ENCODE measurements around the gene TRIM32.
"Not testable (repeated sequence)": the region's sequence is repeated elsewhere in the genome, so short reads cannot be mapped to it uniquely, and the experiment has no call there.

Gene TRIM32

GRCh38 chr9:116673375-116673774 is 13.7 kb upstream of the TRIM32 start:
- in situ Hi-C loops (cut with MboI; ENCODE audit: low sequenced_read_pairs): no loop called here

GRCh38 chr9:116674210-116674980 is 12.7 kb upstream of the TRIM32 start:
- in situ Hi-C loops (cut with MboI; ENCODE audit: low sequenced_read_pairs): no loop called here

GRCh38 chr9:116683535-116683934 is 3.6 kb upstream of the TRIM32 start:
- in situ Hi-C loops (cut with MboI; ENCODE audit: low sequenced_read_pairs): no loop called here

- in situ Hi-C loops (cut with MboI; ENCODE audit: low sequenced_read_pairs): no loop called here
These were observed 1.9 kb upstream of the TRIM32 start for GRCh38 chr9:116685166-116685565.

- in situ Hi-C loops (cut with MboI; ENCODE audit: low sequenced_read_pairs): no loop called here
These were observed 970 bp upstream of the TRIM32 start for GRCh38 chr9:116686135-116686534.

GRCh38 chr9:116686693-116687073 is 422 bp upstream of the TRIM32 start:
- in situ Hi-C loops (cut with MboI; ENCODE audit: low sequenced_read_pairs): no loop called here

- in situ Hi-C loops (cut with MboI; ENCODE audit: low sequenced_read_pairs): no loop called here
These were observed 640 bp downstream of the TRIM32 start for GRCh38 chr9:116687754-116688135.

- in situ Hi-C loops (cut with MboI; ENCODE audit: low sequenced_read_pairs): no loop called here
These were observed 1.8 kb downstream of the TRIM32 start for GRCh38 chr9:116688806-116689485.

GRCh38 chr9:116689486-116690032 is 2.5 kb downstream of the TRIM32 start:
- in situ Hi-C loops (cut with MboI; ENCODE audit: low sequenced_read_pairs): no loop called here

GRCh38 chr9:116690805-116691204 is 3.7 kb downstream of the TRIM32 start:
- in situ Hi-C loops (cut with MboI; ENCODE audit: low sequenced_read_pairs): not testable (repeated sequence)

- in situ Hi-C loops (cut with MboI; ENCODE audit: low sequenced_read_pairs): no loop called here
These were observed 4.5 kb downstream of the TRIM32 start for GRCh38 chr9:116691607-116692006.

GRCh38 chr9:116692616-116693015 is 5.5 kb downstream of the TRIM32 start:
- in situ Hi-C loops (cut with MboI; ENCODE audit: low sequenced_read_pairs): no loop called here

- in situ Hi-C loops (cut with MboI; ENCODE audit: low sequenced_read_pairs): no loop called here
These were observed 6.2 kb downstream of the TRIM32 start for GRCh38 chr9:116693233-116693731.

GRCh38 chr9:116694785-116695291 is 7.7 kb downstream of the TRIM32 start:
- in situ Hi-C loops (cut with MboI; ENCODE audit: low sequenced_read_pairs): no loop called here

GRCh38 chr9:116695438-116695837 is 8.3 kb downstream of the TRIM32 start:
- in situ Hi-C loops (cut with MboI; ENCODE audit: low sequenced_read_pairs): no loop called here

- in situ Hi-C loops (cut with MboI; ENCODE audit: low sequenced_read_pairs): no loop called here
These were observed 10.3 kb downstream of the TRIM32 start for GRCh38 chr9:116697362-116697761.

GRCh38 chr9:116697887-116698286 is 10.8 kb downstream of the TRIM32 start:
- in situ Hi-C loops (cut with MboI; ENCODE audit: low sequenced_read_pairs): no loop called here

GRCh38 chr9:116700279-116700678 is 13.2 kb downstream of the TRIM32 start:
- in situ Hi-C loops (cut with MboI; ENCODE audit: low sequenced_read_pairs): no loop called here

- in situ Hi-C loops (cut with MboI; ENCODE audit: low sequenced_read_pairs): no loop called here
These were observed 14.1 kb downstream of the TRIM32 start for GRCh38 chr9:116700882-116701865.

- in situ Hi-C loops (cut with MboI; ENCODE audit: low sequenced_read_pairs): no loop called here
These were observed 15.0 kb downstream of the TRIM32 start for GRCh38 chr9:116701940-116702642.
